Mesenchymal stem cell (in vitro differentiated cells and primary cell): Measurements from ENCODE around the gene HTR1A. TPM values are rescaled to one million over a fixed set of nuclear protein-coding genes. Genes with fewer than 3 reads are reported as not detected.

Experiments used
- DNase-seq: peaks from one replicate; pipeline ENCODE4 v3.0.0-alpha.2; 2013
- H2AFZ ChIP-seq: one replicate; pipeline ENCODE4 v1.6.1; 2013; ENCODE audit warnings: low read depth, mild to moderate bottlenecking, control low read depth, inconsistent platforms, low read length, moderate library complexity
- H2AK5ac ChIP-seq: 2 replicates; pipeline ENCODE4 v1.6.1; 2013; ENCODE audit warnings: low read length, moderate library complexity, mild to moderate bottlenecking, inconsistent platforms; ENCODE audit not compliant: severe bottlenecking
- H2BK120ac ChIP-seq: one replicate; pipeline ENCODE4 v1.6.1; 2013; ENCODE audit warnings: low read depth, mild to moderate bottlenecking, inconsistent platforms, low read length, moderate library complexity
- H2BK12ac ChIP-seq, 2 experiments: one replicate each; pipeline ENCODE4 v1.6.1; 2013; ENCODE audit warnings: inconsistent platforms in 2 of 2, low read length in 2 of 2, mild to moderate bottlenecking in 2 of 2, moderate library complexity in 2 of 2, control low read depth in 1 of 2
- H2BK15ac ChIP-seq: one replicate; pipeline ENCODE4 v1.6.1; 2013; ENCODE audit warnings: mild to moderate bottlenecking, low read depth, inconsistent platforms; ENCODE audit not compliant: poor library complexity, severe bottlenecking
- H2BK5ac ChIP-seq: 2 replicates; pipeline ENCODE4 v1.6.1; 2013; ENCODE audit warnings: low read depth, mild to moderate bottlenecking, low read length, control low read depth, inconsistent platforms; ENCODE audit not compliant: poor library complexity, severe bottlenecking
- H3K14ac ChIP-seq, 2 experiments: one replicate each; pipeline ENCODE4 v1.6.1; 2013; ENCODE audit warnings: inconsistent platforms in 2 of 2, low read length in 2 of 2, control low read depth in 1 of 2, mild to moderate bottlenecking in 1 of 2, moderate library complexity in 1 of 2
- H3K18ac ChIP-seq, 2 experiments: one replicate each; pipeline ENCODE4 v1.6.1; 2013; ENCODE audit warnings: inconsistent platforms in 2 of 2, low read length in 2 of 2, control low read depth in 1 of 2, low read depth in 1 of 2, mild to moderate bottlenecking in 1 of 2
- H3K23ac ChIP-seq, 2 experiments: one replicate each; pipeline ENCODE4 v1.6.1; 2013; ENCODE audit warnings: inconsistent platforms in 2 of 2, low read length in 2 of 2, mild to moderate bottlenecking in 2 of 2, moderate library complexity in 2 of 2, control low read depth in 1 of 2
- H3K27ac ChIP-seq: 2 replicates; pipeline ENCODE4 v1.5.1; 2013; ENCODE audit warnings: mild to moderate bottlenecking, moderate library complexity, low read length, control low read depth, inconsistent platforms; ENCODE audit not compliant: poor library complexity, severe bottlenecking
- H3K27me3 ChIP-seq, 2 experiments: 2 replicates each; pipeline versions ENCODE4 v1.6.1 to v1.7.0; 2013; ENCODE audit warnings: low read length in 2 of 2, mild to moderate bottlenecking in 2 of 2, moderate library complexity in 2 of 2, control low read depth in 1 of 2, inconsistent platforms in 1 of 2; ENCODE audit not compliant: control insufficient read depth in 1 of 2, insufficient read depth in 1 of 2
- H3K36me3 ChIP-seq, 2 experiments: 2 replicates each; pipeline versions ENCODE4 v1.6.1 to v1.7.0; 2013; ENCODE audit warnings: low read length in 2 of 2, control low read depth in 1 of 2, inconsistent platforms in 1 of 2, low read depth in 1 of 2, mild to moderate bottlenecking in 1 of 2; ENCODE audit not compliant: insufficient read depth in 2 of 2, control insufficient read depth in 1 of 2
- H3K4ac ChIP-seq, 2 experiments: one replicate each; pipeline ENCODE4 v1.6.1; 2013; ENCODE audit warnings: inconsistent platforms in 2 of 2, low read length in 2 of 2, mild to moderate bottlenecking in 2 of 2, moderate library complexity in 2 of 2, control low read depth in 1 of 2, low read depth in 1 of 2
- H3K4me1 ChIP-seq: 2 replicates; pipeline ENCODE4 v1.6.1; 2013; ENCODE audit warnings: low read depth, low read length, control low read depth; ENCODE audit not compliant: control insufficient read depth, insufficient read depth
- H3K4me2 ChIP-seq: 2 replicates; pipeline ENCODE4 v1.6.1; 2013; ENCODE audit warnings: low read length, mild to moderate bottlenecking, inconsistent platforms; ENCODE audit not compliant: poor library complexity, severe bottlenecking
- H3K4me3 ChIP-seq, 2 experiments: 2 replicates each; pipeline versions ENCODE4 v1.5.1 to v1.7.0; 2013; ENCODE audit warnings: low read length in 2 of 2, mild to moderate bottlenecking in 2 of 2, control low read depth in 1 of 2, low read depth in 1 of 2; ENCODE audit not compliant: insufficient read depth in 1 of 2
- H3K79me1 ChIP-seq: replicated peaks from 2 replicates; pipeline ENCODE4 v1.6.1; 2013; ENCODE audit warnings: mild to moderate bottlenecking, control low read depth, low read length, inconsistent platforms; ENCODE audit not compliant: poor library complexity, severe bottlenecking
- H3K9ac ChIP-seq: 2 replicates; pipeline ENCODE4 v1.7.0; 2013; ENCODE audit warnings: mild to moderate bottlenecking, low read length, moderate library complexity
- H3K9me3 ChIP-seq: 2 replicates; pipeline ENCODE4 v1.7.0; 2013; ENCODE audit warnings: mild to moderate bottlenecking, low read length; ENCODE audit not compliant: control insufficient read depth
- H4K8ac ChIP-seq: one replicate; pipeline ENCODE4 v1.6.1; 2013; ENCODE audit warnings: inconsistent platforms, mild to moderate bottlenecking, low read length, moderate library complexity
- H4K91ac ChIP-seq: one replicate; pipeline ENCODE4 v1.6.1; 2013; ENCODE audit warnings: mild to moderate bottlenecking, low read length, inconsistent platforms
- WGBS: methylation state at CpG from one replicate; pipeline ENCODE4 v1.1.7; 2013; ENCODE audit warnings: mixed read lengths; 5-methylcytosine and 5-hydroxymethylcytosine counted together
- polyA plus RNA-seq, 2 experiments: library from polyadenylated mRNA; stranded (reverse); fragments of 200-250 nt; gene quantifications; one replicate each; pipeline ENCODE4 v1.2.3, GENCODE V29; 2013

The HTR1A gene
- polyA plus RNA-seq (2013, experiment 1 of 2) = not detected
- polyA plus RNA-seq (2013, experiment 2 of 2) = not detected

- Histone ChIP-seq H2BK12ac (no peak within 1 kb of the TSS), H3K9ac (no peak within 1 kb of the TSS), H4K8ac (no peak within 1 kb of the TSS), H2AFZ (no peak within 1 kb of the TSS), H4K91ac (no peak within 1 kb of the TSS), H3K27ac (no peak within 1 kb of the TSS), H3K4ac (no peak within 1 kb of the TSS), H3K4me2 (no peak within 1 kb of the TSS), H3K27me3 (peaks cover 45 to 47% of the 10 kb centered on the region in 2 experiments), H3K9me3 (peaks cover 5% of the 10 kb centered on the region), H2BK5ac (no peak within 1 kb of the TSS), H2BK15ac (no peak within 1 kb of the TSS), H3K4me3 (no peak within 1 kb of the TSS), H3K36me3 (no peaks in the 10 kb centered on the region), H3K23ac (no peak within 1 kb of the TSS), H2BK120ac (no peak within 1 kb of the TSS), H3K14ac (no peak within 1 kb of the TSS), H3K18ac (no peak within 1 kb of the TSS), H3K79me1 (no peaks in the 10 kb centered on the region), H2AK5ac (no peak within 1 kb of the TSS), H3K4me1 (peaks cover 12% of the 10 kb centered on the region)
- WGBS = 6% methylated on average over 9 of the region's 9 CpGs
- DNase-seq = no peak
Measured at GRCh38 chr5:63962279-63962678, at the start of gene HTR1A. Gene HTR1A, minus strand, starts transcription at chr5:63962445. Its CDS starts 726 bp downstream, at chr5:63961719.

- DNase-seq = no peak
- Histone ChIP-seq H3K27me3 (no peaks in the 10 kb centered on the region), H3K4me1 (no peaks in the 10 kb centered on the region), H4K91ac (no peak overlapping the region), H2BK120ac (no peak overlapping the region), H3K9ac (no peak overlapping the region), H2AFZ (no peak overlapping the region), H3K9me3 (no peaks in the 10 kb centered on the region), H3K36me3 (no peaks in the 10 kb centered on the region), H3K27ac (no peak overlapping the region), H3K18ac (no peak overlapping the region), H2AK5ac (no peak overlapping the region), H3K4me2 (no peak overlapping the region), H3K79me1 (no peaks in the 10 kb centered on the region), H3K23ac (no peak overlapping the region), H3K4me3 (no peak overlapping the region), H2BK15ac (no peak overlapping the region), H3K4ac (no peak overlapping the region), H3K14ac (no peak overlapping the region), H2BK5ac (no peak overlapping the region), H4K8ac (no peak overlapping the region), H2BK12ac (no peak overlapping the region)
- 77% methylated on average over 3 of the region's 3 CpGs for WGBS
Measured at GRCh38 chr5:64003966-64004365, 41.7 kb upstream of the HTR1A start.

- Histone ChIP-seq H4K91ac (no peak overlapping the region), H2BK15ac (no peak overlapping the region), H2AK5ac (no peak overlapping the region), H2BK5ac (no peak overlapping the region), H3K36me3 (no peaks in the 10 kb centered on the region), H3K4me2 (no peak overlapping the region), H3K4ac (no peak overlapping the region), H3K9me3 (peaks cover 9% of the 10 kb centered on the region), H3K4me1 (no peaks in the 10 kb centered on the region), H3K14ac (no peak overlapping the region), H3K27me3 (no peaks in the 10 kb centered on the region), H4K8ac (no peak overlapping the region), H2BK120ac (no peak overlapping the region), H3K4me3 (no peak overlapping the region), H3K18ac (no peak overlapping the region), H3K9ac (no peak overlapping the region), H3K79me1 (no peaks in the 10 kb centered on the region), H3K23ac (no peak overlapping the region), H3K27ac (no peak overlapping the region), H2BK12ac (no peak overlapping the region), H2AFZ (no peak overlapping the region)
- no peak for DNase-seq
Measured at GRCh38 chr5:64000096-64000495, 37.9 kb upstream of the HTR1A start.

GRCh38 chr5:63987053-63987452 lies 24.8 kb upstream of the HTR1A start:
- no peaks in the 10 kb centered on the region for H3K36me3 ChIP-seq
- H3K9ac ChIP-seq = no peak overlapping the region
- H3K9me3 ChIP-seq = no peaks in the 10 kb centered on the region
- H2BK5ac ChIP-seq = no peak overlapping the region
- no peak overlapping the region for H2BK15ac ChIP-seq
- H3K27ac ChIP-seq = no peak overlapping the region
- no peak overlapping the region for H3K4ac ChIP-seq
- H3K79me1 ChIP-seq = no peaks in the 10 kb centered on the region
- H3K18ac ChIP-seq = no peak overlapping the region
- no peak overlapping the region for H2BK12ac ChIP-seq
- DNase-seq = no peak
- no peak overlapping the region for H3K23ac ChIP-seq
- no peak overlapping the region for H3K14ac ChIP-seq
- no peak overlapping the region for H4K91ac ChIP-seq
- no peak overlapping the region for H2AK5ac ChIP-seq
- no peaks in the 10 kb centered on the region for H3K27me3 ChIP-seq
- no peaks in the 10 kb centered on the region for H3K4me1 ChIP-seq
- H3K4me3 ChIP-seq = no peak overlapping the region
- no peak overlapping the region for H3K4me2 ChIP-seq
- H4K8ac ChIP-seq = no peak overlapping the region
- H2BK120ac ChIP-seq = no peak overlapping the region
- no peak overlapping the region for H2AFZ ChIP-seq
